HG02885 (cell line): ENCODE data around the gene DLL3.

Source experiments
- ATAC-seq: cut with Tn5 transposase; IDR thresholded peaks from one replicate; pipeline ENCODE4 v1.9.1; 2021; ENCODE audit warnings: mild to moderate bottlenecking; ENCODE audit not compliant: unreplicated experiment, poor library complexity

DLL3 gene

DNA sequence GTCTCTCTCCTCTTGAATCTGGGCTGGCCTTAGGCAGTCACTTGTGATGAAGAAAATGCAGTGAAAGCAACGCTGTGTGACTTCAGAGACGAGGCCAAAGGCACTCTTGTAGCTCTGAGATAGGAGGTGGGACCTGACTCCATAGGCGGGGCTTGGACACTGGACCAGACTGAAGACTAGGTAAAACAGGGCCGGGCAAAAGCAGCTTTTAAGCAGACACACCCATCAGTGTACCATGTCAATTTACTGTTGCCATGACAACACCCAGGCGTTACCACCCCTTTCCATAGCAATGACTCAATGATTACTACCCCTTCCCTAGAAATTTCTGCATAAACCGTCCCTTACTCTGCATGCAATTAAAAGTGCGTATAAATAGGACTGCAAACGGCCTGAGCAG, 47.9 kb downstream of the DLL3 start:
- ATAC-seq: no peak

DNA sequence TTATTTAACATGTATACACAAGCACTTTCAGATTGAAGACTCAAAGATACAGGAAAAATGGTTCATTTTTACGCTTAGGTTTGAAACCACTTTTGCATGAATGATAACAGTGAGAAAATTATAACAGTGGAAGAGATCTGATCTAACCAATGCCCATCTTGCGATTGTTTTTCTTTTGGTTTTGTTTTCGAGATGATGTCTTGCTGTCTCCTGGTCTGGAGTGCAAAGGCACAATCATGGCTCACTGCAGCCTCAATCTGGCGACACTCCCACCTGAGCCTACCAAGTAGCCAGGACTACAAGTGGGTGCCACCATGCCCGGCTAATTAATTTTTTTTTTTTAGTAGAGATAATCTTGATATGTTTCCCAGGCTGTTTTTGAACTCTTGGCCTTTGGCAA, 51.5 kb downstream of the DLL3 start:
- no peak for ATAC-seq

DNA sequence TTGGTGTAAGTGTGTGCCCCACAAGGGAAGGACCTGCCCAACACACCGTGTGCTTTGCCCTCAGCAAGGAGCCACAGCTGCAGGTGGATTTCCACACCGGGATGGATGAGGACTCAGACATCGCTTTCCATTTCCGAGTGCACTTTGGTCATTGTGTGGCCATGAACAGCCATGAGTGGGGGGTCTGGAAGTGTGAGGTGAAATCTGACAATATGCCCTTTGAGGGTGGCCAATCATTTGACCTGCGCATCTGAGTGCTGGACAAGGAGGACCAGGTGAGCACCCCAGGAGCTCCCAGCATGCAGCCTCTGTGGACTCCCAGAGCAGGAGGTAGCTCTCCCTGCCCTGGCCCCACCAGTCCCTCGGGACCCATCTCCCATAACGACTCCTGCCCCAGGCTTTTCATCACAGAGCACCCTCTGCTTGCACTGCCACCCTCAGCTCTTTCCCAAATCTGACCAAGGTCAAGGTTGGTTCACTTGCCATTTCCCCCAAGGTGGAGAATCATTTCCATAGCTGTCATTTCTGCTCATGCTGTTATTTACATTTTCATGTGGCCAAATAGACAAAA, 54.4 kb downstream of the DLL3 start:
- no peak for ATAC-seq

DNA sequence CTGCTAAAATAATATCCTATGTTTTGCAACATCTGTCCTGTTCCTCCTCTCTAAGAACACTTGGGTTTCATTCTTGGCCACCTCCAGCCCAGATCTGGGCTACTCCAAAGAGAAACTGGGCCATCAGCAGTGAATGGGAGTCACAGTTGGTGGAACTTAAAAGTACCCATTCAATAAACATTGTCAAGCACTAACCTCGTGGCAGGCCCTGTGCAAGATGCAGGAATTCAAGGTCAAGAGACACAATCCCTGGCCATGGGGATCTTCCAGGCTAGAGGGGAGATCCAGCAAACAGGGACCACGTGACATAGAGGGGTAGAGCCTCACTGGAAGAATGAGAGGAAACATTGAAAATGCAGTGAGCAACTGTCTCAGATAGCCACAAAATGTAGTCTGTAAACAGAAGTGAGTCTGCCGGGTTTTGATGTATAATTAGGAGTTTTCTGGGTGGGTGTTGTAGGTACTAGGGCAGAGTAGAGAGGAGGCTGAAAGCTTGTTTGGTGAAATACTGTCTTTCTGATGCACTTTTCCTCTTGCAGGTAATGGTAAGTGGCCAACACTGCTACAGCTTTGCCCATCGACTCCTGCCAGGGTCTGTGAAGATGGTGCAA, 56.1 kb downstream of the DLL3 start:
- no peak for ATAC-seq

GRCh38 chr19:39555883-39556282, 57.1 kb downstream of the DLL3 start:
- no peak for ATAC-seq
